ENCODE measurements around the gene ZMYM4. TPM values are rescaled to one million over a fixed set of nuclear protein-coding genes. Genes with fewer than 3 reads are reported as not detected.

ZMYM4 gene
- total RNA-seq, 1 donor from 2014 or later: 32.6 TPM

GRCh38 chr1:35284852-35285251, 16.3 kb downstream of the ZMYM4 start:
- no peak for DNase-seq
- H3K36me3 ChIP-seq: peaks cover 8% of the 10 kb centered on the region
- no peaks in the 10 kb centered on the region for H3K27me3 ChIP-seq (ENCODE audit: low read depth)
- no peak overlapping the region for H3K4me3 ChIP-seq
- H3K9me3 ChIP-seq (replicated peaks): peaks cover 17% of the 10 kb centered on the region
- peaks cover 27% of the 10 kb centered on the region for H3K4me1 ChIP-seq
- no peak overlapping the region for H3K27ac ChIP-seq (replicated peaks)
- TF ChIP-seq CTCF (IDR thresholded peaks at IDR 0.05; ENCODE audit: borderline replicate concordance): no peak
- intact Hi-C loops (cut with micrococcal nuclease): no loop called here

- intact Hi-C loops (cut with micrococcal nuclease): no loop called here
- no peak for TF ChIP-seq CTCF (IDR thresholded peaks at IDR 0.05; ENCODE audit: borderline replicate concordance)
- DNase-seq: no peak
- Histone ChIP-seq H3K27ac (replicated peaks) (no peak overlapping the region), H3K36me3 (peaks cover 8% of the 10 kb centered on the region), H3K4me1 (peaks cover 31% of the 10 kb centered on the region), H3K4me3 (no peak overlapping the region), H3K27me3 (ENCODE audit: low read depth) (no peaks in the 10 kb centered on the region), H3K9me3 (replicated peaks) (peaks cover 16% of the 10 kb centered on the region)
Measured at GRCh38 chr1:35285771-35286606, 17.5 kb downstream of the ZMYM4 start.

GRCh38 chr1:35287807-35288640, 19.5 kb downstream of the ZMYM4 start:
- no peak for TF ChIP-seq CTCF (IDR thresholded peaks at IDR 0.05; ENCODE audit: borderline replicate concordance)
- no peaks in the 10 kb centered on the region for H3K27me3 ChIP-seq (ENCODE audit: low read depth)
- DNase-seq: no peak
- H3K27ac ChIP-seq (replicated peaks): no peak overlapping the region
- H3K9me3 ChIP-seq (replicated peaks): peaks cover 5% of the 10 kb centered on the region
- H3K4me1 ChIP-seq: peaks cover 31% of the 10 kb centered on the region
- H3K36me3 ChIP-seq: peaks cover 4% of the 10 kb centered on the region
- intact Hi-C loops (cut with micrococcal nuclease): no loop called here
- H3K4me3 ChIP-seq: no peak overlapping the region

- Histone ChIP-seq H3K4me1 (peaks cover 31% of the 10 kb centered on the region), H3K27me3 (ENCODE audit: low read depth) (no peaks in the 10 kb centered on the region), H3K36me3 (peaks cover 10% of the 10 kb centered on the region), H3K27ac (replicated peaks) (no peak overlapping the region), H3K4me3 (no peak overlapping the region), H3K9me3 (replicated peaks) (peaks cover 5% of the 10 kb centered on the region)
- DNase-seq: no peak
- intact Hi-C loops (cut with micrococcal nuclease): no loop called here
- no peak for TF ChIP-seq CTCF (IDR thresholded peaks at IDR 0.05; ENCODE audit: borderline replicate concordance)
Measured at GRCh38 chr1:35288761-35289160, 20.3 kb downstream of the ZMYM4 start.

- Histone ChIP-seq H3K9me3 (replicated peaks) (no peaks in the 10 kb centered on the region), H3K4me3 (no peak overlapping the region), H3K27ac (replicated peaks) (no peak overlapping the region), H3K27me3 (ENCODE audit: low read depth) (no peaks in the 10 kb centered on the region), H3K4me1 (peaks cover 31% of the 10 kb centered on the region), H3K36me3 (peaks cover 10% of the 10 kb centered on the region)
- TF ChIP-seq CTCF (IDR thresholded peaks at IDR 0.05; ENCODE audit: borderline replicate concordance): no peak
- DNase-seq: no peak
- intact Hi-C loops (cut with micrococcal nuclease): no loop called here
Measured at GRCh38 chr1:35290452-35290851, 21.9 kb downstream of the ZMYM4 start.

Data from left ventricle myocardium inferior (tissue), 1 donor.